Activated CD8-positive, alpha-beta memory T cell treated with anti-CD3 and anti-CD28 coated beads, Interleukin-2, amount 50 U/mL, for 1 hour (primary cell): ENCODE data around the gene RWDD3.

ENCODE experiments used
- DNase-seq: peaks from one replicate; pipeline ENCODE4 v3.0.0-alpha.2; 2020; ENCODE audit errors: extremely low read depth

Gene RWDD3

DNA sequence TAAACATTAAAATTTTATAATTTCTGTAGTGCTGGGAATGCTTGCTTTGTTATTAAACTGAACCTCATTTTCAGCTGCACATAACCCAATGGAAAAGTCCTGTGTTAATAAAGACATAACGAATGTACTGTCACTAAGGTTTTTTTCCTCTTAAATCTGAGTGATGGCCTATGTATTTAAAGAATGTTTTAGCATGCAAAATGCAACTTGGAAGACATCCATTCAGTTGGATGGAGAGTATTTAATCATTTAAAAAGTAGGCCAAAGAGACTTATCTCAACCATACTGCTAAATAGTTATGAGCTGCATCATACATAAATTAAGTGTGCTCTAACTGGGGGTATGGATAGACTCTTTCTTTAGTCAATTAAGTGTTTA lies 48.5 kb downstream of the RWDD3 start:
- no peak for DNase-seq

- no peak for DNase-seq
These were observed 50.4 kb downstream of the RWDD3 start for GRCh38 chr1:95284420-95284819.

GRCh38 chr1:95286479-95286878 lies 52.5 kb downstream of the RWDD3 start:
- DNase-seq: no peak

DNA sequence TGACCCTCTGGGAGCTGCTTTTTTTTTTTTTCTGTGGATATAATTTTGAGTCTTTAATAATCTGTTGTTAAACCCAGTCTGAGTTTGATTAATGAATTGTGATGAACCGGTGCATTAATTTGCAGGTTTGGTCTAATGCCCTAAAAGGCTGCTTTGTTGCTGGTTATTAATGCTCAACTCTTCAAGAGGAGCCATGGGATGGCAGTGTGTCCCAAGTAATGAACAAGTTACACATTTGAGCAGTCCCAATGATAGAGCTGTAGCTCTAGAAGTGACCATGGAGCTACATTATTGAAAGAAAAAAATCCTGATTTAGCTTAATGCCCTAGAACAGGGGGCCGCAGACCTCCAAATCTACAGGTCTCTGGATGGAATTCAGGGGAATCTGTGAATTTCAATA lies 53.1 kb downstream of the RWDD3 start:
- DNase-seq: no peak

- no peak for DNase-seq
These were observed 53.8 kb downstream of the RWDD3 start for GRCh38 chr1:95287825-95288224.
